GM18511 (cell line): ENCODE data around the gene PFDN1.

Source experiments
- ATAC-seq: cut with Tn5 transposase; IDR thresholded peaks from one replicate; pipeline ENCODE4 v1.9.1; 2021; ENCODE audit warnings: mild to moderate bottlenecking, moderate library complexity; ENCODE audit not compliant: unreplicated experiment

The PFDN1 gene

GRCh38 chr5:140329739-140330481, 27.0 kb upstream of the PFDN1 start:
- no peak for ATAC-seq

DNA sequence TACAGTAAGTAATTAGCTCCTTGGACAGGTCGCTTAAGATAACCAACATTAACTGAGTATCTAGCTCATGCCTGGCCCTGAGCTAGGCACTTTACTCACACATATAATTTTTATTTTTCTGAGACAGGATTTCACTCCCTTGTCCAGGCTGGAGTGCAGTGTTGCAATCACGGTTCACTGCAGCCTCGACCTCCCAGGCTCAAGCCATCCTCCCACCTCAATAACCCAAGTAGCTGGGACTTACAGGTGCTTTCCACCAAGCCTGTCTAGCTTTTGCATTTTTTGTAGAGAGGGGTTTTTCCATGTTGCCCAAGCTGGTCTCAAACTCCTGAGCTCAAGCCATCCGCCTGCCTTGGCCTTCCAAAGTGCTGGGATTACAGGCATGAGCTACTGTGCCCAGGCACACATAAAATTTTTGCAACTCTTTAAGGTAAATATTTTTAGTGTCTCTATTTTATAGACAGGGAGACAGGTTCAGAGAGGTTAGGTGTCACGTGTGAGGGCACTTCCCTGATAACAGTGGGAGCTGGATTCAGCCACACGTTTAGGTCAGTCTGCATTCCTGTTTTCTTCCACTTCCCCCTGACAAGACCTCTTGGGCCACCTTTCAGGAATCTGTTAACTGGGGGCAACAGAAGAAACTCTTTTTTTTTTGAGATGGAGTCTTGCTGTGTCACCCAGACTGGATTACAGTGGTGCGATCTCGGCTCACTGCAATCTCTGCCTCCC, 25.3 kb upstream of the PFDN1 start:
- ATAC-seq = no peak

- ATAC-seq = no peak
Measured at GRCh38 chr5:140327589-140327988, 24.7 kb upstream of the PFDN1 start.

- no peak for ATAC-seq
Measured at GRCh38 chr5:140325486-140325885, 22.6 kb upstream of the PFDN1 start.

GRCh38 chr5:140324617-140325241, 21.8 kb upstream of the PFDN1 start:
- no peak for ATAC-seq

DNA sequence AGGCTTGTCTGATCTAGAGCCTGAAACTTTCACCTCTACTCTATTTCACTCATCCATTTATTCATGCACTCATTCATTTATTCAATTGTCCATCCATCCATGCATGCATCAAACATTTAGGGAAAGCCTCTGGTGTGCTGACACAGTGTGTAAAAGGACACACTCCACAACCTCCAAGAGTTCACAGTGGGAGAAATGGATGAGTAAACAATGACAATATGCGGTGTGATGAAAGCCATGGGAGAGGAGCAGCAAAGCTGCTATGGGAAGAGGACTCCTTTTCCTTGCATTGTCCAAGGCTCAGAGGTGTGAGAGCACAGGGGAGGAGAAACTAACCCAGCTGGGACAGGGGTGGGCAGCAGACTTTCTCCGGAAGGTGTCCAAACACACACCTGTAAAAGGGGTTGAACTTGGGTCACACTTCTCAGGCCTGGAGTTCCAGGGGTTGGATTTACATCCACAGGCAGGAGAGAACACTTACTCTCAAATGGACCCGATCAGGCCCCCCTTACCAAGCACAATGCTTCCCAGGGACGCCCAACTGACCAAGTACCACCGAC, 21.2 kb upstream of the PFDN1 start:
- no peak for ATAC-seq

DNA sequence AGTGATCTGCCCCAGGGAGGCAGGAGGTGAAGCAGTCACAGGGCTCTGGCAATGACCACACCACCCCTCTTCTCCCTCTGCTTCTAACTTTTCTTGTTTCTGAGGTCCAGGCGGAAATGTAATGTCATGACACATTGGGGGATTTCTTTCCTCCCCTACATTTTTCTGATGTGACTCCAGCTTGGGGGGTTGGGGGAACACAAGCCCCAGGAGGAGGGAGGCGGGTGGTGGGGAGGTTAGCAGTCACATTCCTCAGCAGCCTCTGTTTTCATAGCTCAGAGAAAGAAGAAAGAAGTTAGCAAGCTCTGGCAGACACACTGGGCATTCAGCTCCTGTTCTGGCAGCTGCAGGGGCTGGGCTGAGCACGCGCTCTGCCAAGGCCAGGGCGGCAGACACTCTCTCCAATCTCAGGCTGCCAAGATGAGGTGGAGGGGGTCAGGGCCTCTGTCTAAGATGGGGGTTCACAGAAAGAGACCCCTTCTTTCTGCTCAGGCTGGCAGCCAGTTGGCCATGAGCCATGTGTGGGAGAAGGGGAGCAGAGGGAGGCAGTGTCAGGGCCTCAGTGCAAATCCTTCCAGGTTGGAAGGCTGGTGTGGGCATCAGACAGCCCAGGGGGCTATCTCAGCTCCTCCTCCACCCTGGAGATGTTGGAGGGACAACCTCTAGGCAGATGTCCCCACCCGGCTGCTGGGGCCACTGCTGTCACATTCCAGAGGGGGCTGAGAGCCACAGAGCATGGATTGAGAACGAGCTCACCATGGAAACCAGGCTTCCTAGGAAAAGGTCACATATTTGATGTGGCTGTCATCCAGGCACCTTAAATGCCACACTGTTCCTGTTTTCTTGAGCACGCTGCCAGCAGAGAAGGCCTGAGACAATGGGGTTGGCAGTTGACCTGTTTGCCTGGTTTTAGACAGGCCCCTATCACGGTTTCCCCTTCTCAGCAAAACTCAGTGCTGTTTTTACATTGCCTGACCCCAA, 20.1 kb upstream of the PFDN1 start:
- ATAC-seq = no peak

GRCh38 chr5:140321796-140322195, 18.9 kb upstream of the PFDN1 start:
- peak; percentile 76 for ATAC-seq

DNA sequence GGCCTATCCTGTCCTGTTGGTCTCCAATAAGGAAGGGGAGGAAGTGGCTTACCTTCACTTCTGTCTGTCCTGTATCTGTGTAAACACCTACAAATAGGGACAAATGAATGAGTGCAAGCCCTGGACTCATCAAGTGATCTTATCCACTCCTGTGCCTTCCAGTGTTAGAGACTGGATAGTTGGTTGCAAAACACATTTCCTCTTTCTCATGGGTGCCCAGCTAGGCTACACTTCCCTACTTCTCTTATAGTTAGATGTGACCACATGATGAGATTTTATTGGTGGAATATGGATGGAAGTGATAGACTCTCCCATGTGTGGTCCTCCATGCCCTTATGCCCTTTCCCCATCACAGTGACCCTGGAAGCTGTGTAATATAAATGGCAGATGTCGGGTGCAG, 16.9 kb upstream of the PFDN1 start:
- no peak for ATAC-seq

DNA sequence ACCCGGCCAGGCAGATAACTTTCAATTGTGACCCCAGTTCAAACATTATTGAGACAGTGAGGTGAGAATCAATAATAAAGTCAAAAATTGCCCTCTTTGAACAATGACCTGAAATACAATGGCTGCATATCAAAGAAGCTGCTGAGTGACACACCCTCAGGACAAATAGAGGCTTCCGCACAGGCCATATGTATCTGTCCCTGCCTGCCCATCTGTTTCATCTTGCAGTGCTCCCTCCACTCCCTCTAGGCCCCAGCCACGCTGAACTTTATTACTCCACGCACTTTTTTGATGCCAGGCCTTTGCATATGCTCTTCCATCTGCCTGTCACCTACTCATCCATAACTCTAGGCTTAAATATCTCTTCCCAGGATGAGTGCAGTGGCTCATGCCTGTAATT, 15.9 kb upstream of the PFDN1 start:
- ATAC-seq = no peak

- ATAC-seq = no peak
Measured at GRCh38 chr5:140317859-140318258, 15.0 kb upstream of the PFDN1 start.

DNA sequence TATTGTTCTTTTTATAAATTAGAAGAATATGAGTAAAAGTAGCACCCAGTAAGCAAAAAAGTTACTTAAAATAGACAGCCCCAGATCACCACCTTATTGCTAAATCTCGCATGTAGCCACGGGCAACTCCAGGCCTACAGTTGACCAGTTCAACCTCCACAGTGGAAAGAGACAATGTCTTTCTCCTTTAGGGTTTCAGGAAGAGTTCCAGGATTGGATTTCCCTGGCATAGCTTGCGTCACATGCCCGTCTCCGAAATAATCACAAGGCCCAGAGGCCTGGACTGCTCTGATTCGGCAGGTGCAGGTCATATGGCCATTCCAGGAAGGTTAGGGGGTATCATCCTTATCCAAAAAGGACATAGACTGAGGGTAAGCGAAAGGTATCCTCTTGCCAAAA, 9.9 kb upstream of the PFDN1 start:
- ATAC-seq = no peak

GRCh38 chr5:140312067-140312790, 9.3 kb upstream of the PFDN1 start:
- no peak for ATAC-seq

DNA sequence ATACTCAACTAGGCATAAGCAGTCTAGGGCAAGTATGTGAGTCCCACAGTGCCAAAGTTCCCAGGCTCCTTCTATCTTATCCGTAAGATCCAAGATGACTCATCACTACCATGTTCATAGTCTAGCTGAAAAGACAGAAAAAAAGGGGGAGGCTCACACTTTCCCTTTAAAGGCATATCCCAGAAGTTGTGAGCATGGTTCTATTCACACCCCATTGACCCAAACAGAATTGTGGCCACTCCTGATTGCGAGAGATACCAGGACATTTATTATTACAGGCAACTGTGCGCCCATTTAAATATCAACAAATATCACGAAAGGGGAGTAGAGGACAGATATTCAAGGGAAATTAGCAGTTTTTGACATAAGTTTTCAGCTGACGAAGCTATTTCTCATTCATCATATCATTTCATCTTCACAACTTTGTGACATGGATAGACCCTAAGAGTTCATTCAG, 8.1 kb upstream of the PFDN1 start:
- ATAC-seq = no peak

GRCh38 chr5:140310434-140310833, 7.5 kb upstream of the PFDN1 start:
- ATAC-seq = no peak

DNA sequence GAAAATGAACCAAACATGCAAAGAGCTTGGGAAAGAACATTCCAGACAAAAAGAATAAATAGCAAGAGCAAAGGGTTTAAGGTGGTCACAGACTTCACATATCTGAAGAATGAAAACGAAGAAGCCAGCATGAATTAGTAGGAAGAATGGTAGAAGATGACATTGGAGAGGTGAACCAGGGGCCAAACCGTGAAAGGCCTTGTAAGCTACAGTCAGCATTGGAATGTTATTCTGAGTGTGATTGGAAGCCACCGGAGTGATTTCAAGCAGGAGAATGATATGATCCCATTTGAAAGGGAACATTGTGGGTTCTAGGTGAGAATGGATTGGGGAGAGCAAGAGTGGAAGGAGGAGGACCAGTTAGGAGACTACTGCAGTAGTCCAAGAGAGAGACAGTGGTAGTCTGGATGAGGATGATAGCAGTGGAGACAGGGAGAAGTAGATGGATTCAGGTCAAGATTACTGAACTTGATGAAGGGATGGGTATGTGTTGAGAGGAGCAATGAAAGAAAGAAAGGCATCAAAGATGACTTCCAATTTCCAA, 6.9 kb upstream of the PFDN1 start:
- no peak for ATAC-seq

DNA sequence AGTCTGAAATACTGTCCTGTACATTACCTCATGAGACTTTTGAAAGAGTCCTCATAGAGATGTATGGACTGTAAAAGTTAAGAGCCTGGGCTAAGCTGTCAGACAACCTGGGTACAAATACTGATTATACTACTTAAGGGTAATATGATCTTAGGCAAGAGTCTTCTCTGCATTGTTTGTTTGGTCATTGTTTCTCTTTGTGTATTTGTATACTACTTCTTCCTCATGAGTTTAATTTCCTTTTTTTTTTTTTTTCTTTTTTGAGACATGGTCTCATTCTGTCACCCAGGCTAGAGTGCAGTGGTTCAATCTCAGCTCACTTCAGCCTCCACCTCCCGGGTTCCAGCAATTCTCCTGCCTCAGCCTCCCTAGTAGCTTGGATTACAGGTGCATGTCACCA, 2.6 kb upstream of the PFDN1 start:
- no peak for ATAC-seq

DNA sequence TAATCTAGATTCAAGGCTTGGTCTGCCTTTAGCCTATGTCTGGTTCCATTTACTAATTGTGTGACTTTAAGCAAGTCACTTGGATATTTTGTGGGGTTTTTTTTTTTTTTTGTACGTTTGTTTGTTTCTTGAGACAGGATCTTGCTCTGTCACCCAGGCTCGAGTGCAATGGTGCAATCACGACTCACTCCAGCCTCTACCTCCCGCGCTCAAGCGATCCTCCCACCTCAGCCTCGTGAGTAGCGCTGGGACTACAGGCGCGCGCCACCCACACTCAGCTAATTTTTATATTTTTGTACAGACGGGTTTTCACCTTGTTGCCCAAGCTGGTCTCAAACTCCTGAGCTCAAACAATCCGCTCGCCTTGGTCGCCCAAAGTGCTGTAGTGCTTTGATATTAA, 1.1 kb upstream of the PFDN1 start:
- no peak for ATAC-seq

DNA sequence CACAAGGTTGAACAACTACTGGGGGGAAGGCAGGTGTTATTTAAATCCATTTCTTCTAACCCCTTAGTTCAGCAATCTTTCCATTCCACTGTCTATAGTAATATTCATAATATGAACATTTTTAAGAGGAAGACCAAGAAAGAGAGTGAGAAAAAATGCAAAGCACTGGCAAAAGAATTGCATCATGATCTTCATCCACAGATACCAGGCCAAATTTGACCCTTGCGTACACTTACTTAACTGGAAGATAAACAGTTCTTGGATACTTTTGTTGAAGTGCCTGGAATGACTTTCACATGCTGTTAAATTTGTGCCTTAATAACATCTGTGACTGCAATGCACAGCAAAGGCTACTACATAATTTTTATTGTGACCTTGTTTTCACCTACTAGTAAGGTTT, 1.8 kb downstream of the PFDN1 start:
- ATAC-seq = no peak

GRCh38 chr5:140299056-140299455, 3.8 kb downstream of the PFDN1 start:
- no peak for ATAC-seq
